HUDEP-2 (cell line): ENCODE measurements around the gene PRKACA.
"Not testable (repeated sequence)": the region's sequence is repeated elsewhere in the genome, so short reads cannot be mapped to it uniquely, and the experiment has no call there.

Source experiments
- DNase-seq, 76 experiments: peaks; one replicate each; lab custom pipeline; 2025; ENCODE audit not compliant: unreplicated experiment in 76 of 76; lab: John Stamatoyannopoulos, UW

The PRKACA gene

DNA sequence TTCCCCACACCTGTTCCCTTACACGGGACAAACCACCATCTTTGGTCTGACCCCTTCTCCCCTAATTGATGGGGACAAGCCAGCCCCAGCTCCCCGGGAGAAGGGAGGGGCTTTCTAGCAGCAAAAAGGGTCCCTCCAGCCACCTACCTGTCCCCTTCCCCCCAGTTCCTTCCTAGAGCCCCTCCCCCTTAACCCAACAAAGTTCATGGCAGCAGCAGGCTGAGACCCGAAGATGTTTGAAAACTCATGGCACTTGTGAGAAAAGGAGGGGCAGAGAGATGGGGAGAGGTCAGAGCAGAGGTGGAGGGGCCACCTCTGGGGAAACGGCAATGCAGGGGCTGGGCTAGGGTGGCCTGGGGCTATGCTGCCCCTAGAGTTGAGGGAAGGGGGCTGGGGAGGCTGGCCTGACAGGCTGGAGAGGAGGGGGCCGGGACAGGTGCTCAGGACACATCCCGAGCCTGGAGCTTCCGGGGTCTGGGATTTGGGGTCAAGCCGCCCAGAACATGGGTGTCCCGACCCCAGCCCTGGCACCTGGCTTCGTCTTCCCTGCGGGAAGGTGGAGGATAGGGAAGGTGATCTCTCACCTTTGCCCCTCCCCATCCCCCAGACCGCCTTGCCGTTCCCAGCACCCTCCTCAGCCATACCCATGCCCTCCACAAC is 31.3 kb upstream of the PRKACA start:
- DNase-seq: no peak

DNA sequence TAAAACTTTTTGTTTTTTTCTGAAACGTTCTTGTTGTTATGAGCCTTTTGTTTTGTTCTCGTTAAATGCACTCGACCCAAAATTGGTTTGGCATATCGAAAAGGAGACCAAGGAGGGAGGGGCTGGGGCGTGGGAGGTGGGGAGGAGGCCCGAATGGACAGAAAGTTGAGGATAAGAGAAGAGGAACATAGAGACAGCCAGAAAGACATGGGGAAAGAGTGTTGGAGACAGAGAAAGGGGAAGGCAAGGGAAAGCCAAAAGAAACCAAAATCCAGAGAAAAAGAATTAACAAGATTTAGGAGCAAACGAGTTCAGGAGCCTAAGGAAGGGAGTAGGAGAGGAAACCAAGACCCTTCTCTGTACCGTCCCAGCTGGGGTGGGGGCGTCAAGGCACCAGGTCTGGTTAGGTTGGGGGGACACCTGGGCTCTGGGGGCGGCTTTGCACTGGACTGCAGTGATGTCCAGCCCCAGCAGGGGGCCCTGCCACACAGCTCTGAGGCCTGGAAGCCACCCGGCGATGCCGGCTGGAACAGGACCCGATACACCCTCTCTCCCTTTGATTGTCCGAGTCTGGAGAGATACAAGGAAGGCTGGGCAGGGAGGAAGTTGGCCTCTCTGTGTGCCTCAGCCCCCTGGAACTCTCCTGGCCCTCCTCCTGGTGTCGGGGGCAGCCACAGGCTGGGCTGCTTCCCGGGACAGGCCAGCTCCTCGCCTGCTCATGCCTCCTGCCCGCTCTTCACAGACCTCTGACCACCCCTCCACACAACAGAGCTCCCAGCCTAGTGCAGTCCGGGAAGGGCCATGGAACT is 30.4 kb upstream of the PRKACA start:
- DNase-seq: peak in 43 of 76 experiments; percentile 8 to 60 (median 31)

DNA sequence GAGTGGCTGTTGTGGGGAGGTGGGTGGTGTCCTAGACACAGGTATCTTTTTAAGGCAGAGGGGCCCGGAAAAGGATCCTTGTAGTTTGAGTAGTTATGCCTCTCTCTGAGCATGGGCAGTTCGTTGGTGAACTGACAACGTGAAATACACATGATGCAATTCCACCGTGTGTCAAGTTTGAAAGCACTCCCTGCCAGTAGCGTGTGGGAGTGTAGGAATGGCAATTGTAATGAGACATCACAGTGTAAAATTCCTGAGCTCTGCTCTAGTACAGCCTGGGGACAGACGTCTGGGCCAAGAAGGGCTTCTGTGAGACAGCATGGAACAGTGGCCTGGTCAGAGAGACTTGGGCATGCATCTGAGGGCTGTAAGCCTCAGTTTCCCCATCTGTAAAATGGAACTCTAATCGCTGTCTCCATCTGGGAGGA is 29.2 kb upstream of the PRKACA start:
- peak in 2 of 76 experiments; percentile 6 to 16 for DNase-seq

DNA sequence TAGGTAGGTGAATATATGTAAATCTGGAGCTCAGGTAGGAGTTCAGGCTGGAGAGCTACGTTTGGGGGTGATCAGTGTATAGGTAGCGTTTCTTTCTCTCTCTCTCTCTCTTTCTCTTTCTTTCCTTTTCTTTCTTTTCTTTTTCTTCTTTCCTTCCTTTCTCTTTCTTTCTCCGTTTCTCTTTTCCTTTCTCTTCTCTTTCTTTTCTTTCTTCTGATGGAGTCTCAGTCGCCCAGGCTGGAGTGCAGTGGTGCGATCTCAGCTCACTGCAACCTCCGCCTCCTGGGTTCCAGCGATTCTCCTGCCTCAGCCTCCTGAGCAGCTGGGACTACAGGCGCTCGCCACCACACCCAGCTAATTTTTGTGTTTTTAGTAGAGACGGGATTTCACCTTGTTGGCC is 28.6 kb upstream of the PRKACA start:
- not testable (repeated sequence) for DNase-seq

DNA sequence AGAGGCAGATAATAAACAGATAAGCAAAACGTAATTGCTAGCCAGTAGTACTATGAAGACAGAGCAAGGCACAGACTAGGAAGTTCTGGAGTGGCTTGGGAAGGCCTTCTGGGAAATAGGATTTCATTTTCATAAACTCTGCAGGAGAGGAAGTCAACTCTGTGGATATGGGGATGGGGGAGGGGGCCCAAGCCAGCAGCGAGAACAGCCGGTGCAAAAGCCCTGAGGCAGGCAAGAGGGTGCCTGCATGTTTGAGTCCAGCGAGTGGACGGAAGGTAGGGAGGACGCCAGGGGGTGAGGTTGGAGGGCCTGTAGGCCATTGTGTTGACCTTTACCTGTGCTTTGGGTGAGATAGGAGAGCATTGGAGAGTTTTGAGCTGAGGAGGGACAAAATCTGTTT is 27.8 kb upstream of the PRKACA start:
- no peak for DNase-seq

DNA sequence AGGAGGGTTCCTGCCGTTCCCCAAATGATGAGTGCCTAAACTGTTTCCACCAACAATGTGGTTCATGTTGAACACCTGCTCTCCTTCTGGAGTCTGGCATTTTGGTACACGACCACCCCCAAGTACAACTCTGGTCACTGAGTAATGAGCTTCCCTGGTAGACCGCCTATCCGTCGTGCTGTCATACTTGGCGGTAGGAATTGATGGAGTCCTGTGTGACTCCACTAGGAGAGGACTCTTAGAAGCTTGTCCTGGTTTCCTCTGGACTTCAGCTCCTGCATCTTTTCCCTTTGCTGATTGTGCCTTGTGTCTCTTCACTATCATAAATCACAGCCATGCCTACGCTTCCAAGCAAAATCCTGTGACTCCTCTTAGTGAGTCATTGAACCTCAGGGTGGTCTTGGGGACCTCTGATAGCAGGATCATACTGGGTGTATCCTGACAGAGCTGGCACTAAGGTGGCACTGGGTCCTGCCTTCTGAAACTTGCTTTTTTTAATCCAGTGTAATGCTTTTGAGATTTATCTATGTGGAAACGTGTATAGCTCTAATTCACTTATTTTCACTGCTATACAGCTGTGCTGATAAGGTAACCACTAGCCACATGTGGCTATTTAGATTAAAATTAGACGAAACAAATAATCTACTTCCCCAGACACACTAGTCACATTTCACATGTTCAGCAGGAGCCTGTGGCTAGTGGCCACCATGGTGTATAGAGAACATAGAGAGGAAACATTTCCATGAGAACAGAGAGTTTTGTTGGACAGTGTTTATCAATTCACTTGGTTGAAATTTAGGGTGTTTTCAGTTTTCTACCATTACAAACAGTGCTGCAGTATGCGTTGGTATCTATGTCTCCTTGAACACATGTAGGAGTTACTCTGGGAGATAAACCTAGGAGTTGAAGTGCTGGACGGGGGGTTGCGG is 25.0 kb upstream of the PRKACA start:
- DNase-seq: peak in 71 of 76 experiments; percentile 14 to 95 (median 66)

DNA sequence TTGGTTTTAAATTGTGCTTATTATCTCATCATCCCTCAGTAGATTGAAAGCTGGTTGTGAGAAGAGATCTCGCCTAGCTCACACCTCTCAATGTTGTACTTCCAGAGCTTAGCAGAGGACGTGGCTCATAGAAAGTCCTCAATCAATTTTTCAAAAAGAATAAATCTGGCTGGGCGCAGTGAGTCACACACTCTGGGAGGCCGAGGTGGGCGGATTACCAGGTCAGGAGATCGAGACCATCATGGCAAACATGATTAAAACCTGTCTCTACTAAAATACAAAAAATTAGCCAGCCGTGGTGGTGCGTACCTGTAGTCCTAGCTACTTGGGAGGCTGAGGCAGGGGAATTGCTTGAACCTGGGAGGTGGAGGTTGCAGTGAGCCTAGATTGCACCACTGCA is 23.5 kb upstream of the PRKACA start:
- DNase-seq: no peak

DNA sequence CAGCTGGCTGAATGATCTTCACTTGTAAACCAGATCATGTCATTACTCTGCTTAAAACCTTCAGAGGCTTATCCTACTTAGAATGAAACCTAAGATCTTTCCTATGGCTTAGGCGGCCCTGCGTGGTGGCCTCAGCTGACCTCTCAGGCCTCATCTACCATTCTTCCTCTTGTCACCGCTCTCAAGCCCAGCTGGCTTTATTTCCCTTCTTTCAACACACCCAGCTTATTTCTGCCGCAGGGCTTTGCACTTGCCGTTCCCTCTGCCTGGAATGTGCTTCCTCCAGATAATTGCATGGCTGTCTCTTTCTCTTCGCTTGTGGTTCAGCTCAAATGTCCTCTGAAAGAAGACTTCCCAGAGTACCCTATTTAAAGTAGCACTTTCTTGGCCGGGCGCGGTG is 22.4 kb upstream of the PRKACA start:
- no peak for DNase-seq

DNA sequence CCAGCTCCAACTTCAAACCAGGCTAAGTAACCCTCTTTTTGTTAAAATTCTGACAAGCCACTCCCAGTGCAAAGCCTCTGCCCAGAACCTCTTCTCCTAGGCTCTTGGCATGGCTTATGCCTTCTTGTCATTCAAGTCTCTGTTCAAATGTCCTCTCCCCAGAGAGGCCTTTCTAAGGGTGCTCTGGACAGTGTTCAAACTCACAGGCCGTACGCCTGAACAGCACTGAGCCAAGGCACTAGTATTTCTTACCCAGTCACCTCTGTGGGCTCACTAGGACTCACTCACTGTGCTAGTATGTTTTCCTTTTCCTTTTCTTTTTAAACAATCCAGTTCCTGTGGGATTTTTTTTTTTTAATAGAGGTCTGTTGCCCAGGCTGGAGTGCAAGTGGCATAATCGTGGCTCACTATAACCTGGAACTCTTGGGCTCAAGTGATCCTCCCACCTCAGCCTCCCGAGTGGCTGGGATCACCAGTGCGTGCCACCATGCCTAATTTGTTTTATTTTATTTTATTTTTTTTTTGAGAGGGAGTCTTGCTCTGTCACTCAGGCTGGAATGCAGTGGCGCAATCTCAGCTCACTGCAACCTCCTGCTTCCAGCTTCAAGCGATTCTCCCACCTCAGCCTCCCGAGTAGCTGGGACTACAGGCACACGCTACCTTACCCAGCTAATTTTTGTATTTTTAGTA is 21.2 kb upstream of the PRKACA start:
- peak in 3 of 76 experiments; percentile 13 to 25 (median 15) for DNase-seq

DNA sequence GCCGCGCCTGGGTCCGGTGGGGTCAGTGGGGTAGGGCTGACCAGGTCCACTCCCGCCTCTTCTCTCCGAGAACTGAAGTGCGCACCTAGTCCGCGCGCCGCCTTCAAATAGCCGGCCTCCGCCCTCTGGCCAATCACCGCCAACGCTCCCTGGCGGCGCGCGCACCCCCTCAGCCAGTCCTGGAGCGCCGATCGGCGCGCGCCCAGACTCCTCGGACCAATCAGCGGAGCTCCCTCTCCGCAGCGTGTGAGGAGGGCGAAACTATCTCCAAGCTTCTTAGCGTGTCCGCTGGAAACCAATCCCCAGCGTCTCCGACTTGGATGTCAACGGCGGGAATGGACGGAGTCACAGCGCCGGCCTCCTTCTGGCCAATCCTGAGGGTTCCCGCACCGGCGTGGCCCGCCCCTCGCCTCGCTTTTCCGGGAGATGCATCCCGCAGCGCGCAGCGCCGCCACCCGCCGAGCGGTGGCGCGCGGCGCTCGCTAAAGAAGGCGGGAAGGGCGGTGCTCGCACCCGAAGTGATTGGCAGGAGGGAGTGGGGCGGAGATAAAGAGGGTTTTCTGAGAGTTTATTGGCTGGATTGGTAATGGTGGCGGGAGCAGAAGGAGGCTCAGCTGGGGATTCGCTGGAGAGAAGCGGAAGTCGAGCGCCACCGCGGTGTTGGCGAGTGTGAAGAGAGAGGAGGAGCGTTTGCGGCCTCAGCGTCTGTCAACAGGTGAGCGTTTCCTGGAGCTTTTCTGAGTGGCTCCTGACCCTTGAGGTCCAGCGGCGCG is 19.1 kb upstream of the PRKACA start, which contains the start of gene ASF1B:
Gene ASF1B (minus strand): TSS at position 81 of the 773 bp plus-strand sequence. CDS start 133 bp downstream, outside the sequence.
- DNase-seq: peak; percentile 89 to 100 (median 100)

DNA sequence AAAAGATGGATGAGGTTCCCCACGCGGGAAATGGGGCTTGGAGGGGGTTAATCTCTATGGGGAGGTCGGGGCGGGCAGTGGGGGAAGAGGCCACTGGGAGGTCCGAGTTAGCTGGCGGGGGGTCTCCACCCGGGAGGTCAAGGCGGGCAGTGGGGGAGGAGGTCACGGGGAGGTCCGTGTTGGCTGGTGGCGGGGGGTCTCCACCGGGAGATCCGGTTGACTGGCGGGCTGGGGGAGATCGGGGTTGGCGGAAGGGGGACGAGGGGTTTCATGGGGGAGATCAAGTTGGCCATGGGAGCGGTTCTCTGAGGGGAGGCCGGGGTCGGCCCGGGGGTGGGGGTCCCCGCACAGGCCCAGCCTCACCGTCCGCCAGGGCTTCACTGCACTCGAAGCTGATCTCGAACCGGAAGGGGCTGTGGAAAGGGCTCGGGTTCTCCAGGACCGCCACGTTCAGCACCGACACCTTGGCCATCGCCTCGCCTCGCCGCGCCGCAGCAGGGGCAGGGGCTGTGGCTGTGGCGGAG is 18.5 kb upstream of the PRKACA start:
- peak in 2 of 76 experiments; percentile 40 to 56 for DNase-seq

DNA sequence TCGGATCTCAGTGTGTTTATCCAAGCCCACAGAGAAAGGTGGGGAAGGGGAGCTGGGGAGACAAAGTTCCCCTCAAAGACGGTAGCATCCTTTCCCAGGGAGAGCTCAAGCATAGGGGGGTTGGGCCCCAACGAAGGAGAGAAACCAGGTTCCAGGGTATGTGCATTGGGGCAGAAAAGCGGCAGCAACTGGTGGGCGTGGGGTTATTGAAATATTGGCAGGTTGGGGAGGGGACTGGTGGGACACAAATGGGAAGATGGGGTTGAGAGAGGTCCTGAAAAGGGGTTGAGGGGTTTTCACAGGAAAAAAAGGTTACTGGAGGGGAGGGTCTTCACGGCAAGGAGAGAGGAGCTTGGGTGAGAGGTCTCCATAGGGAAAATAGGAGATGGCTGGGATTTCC is 17.8 kb upstream of the PRKACA start:
- DNase-seq: no peak

DNA sequence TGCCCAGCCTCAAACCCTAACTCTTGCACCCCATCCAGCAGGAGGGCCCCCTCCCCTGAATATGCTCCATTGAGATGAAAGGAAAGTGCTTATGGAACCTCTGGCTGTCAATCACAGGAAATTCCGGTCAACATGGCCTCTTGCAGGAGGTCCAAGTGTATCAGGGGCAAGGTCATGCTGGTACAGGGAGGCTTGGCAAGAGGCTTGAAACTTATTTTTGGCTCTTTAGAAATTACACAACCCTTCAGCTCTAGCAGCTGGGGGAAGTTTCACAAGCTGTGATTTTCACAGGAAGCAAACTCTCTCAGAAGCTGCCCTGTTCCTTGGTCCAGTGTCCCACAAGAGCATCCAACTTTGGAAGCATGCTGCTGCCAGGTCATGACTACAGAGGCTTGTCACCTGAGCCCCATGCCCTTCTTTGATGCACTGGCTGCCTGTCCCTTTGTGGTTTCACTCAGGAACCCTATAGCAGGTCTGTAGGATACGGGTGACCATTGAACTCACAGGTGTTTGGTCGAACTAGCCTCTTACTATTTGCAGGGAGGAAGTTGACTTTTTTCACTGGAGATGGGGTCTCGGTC is 10.5 kb upstream of the PRKACA start:
- no peak for DNase-seq

DNA sequence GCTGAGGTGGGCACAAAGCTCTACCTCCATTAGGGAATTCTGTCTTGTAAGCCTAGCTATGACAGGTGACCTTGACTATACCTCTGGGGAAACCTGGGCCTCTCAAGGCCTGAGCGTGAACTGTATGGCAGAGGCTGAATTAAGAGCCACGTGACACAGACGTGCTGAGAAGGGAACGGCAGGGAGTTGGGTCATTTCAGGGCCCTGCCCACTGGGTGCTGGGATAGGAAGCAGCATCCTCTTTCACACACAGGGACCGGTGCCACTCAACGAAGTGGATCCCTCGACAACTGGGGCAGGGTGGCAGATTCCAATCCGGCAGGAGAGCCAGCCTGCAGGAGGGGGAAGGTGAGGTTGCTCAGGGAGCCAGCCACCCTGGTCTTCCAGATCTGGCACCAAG is 9.6 kb upstream of the PRKACA start:
- DNase-seq: no peak

DNA sequence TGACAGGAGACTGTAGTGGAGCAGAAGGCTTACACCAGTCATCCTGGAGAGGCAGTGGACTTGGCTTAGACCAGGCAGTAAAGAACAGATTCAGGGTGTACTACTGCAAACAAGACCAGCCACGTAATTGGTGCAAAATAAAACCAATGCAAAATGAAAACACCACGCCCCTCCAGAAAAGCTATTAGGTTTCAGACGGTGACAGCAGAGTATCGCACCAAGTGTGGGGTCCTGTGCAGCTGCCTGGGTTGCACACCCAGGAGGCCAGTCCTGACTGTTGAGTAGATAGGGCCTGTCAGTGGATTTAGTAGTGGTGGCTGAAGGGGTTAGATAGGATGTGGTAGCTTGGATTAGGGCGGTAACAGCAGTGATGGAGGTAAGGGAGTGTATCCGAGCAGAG is 5.4 kb upstream of the PRKACA start:
- no peak for DNase-seq

DNA sequence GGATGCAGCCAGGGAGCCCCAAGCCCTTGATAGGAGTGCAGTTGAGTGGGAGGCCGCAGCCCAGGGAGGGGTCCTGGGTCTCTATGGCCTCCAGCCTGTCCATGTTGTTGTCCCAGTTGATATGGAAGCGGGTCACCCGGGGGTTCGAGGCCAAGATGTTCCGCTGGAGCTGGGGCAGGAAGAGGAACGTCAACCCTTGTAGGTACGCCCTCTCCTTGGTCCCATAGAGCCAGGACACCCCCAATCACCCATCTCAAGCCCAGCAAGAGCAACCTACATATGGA is 2.9 kb upstream of the PRKACA start:
- DNase-seq: no peak

DNA sequence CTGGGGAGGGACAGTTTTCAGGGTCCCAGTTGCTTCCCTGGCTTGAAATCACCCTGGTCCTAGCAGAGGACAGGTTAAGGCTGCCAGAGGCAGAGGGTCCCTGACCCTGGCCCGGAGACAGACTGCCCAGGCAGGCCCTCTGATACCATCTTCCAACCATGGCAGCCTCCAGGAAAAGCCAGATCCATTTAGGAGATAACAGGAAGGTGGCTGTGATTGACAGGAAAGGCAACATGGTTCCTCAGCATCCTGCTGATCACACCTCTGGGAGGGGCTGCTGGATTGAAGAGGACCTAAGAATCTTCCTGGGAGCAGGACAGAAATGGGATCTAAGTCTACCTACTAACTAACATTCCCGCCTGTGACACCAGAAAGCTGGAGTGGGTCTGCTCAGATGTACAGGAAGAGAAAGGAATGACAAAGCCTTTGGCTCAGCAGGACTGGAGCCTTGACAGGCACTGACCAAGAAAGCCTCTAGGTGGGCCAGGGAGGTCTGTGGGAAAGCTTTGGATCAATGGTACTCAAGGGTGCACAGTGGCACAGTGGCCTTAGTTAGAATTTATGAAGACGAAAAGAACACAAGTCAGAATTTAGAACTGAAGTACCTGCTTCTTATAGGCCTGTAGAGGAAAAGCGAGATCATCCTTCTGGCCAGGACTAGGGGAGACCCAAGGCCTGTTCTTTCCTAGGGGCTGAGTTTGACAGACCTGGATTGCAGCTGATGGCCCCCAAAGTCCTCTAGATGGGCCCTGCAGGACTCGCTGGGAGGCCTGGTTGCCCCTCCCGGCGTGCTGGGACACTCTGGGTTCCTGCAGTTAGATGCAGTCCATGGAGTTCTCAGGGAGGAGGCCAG is 2.3 kb upstream of the PRKACA start:
- no peak for DNase-seq

DNA sequence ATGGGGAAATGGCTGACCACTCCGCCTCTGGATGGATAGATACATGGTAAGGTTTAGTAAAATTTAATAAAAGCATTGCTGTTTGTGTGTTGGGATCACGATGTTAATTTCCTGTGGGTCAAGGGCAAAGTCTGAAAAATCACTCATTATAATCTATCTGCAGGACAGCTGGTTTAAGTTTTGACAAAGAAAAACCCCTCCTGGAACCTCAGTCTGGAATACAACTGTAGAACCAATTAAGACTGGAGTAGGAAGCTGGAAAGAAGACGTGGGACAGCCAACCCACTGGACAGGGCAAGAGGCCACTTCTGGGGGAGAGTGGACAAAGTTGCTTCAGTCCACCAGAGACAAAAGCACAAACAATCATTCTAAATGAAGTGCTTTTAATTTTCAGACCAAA is 1.6 kb upstream of the PRKACA start:
- no peak for DNase-seq
